Progenitor cell of endocrine pancreas (in vitro differentiated cells): ENCODE measurements around the gene KRTAP9-2. TPM values are rescaled to one million over a fixed set of nuclear protein-coding genes. Genes with fewer than 3 reads are reported as not detected.
"Not testable (repeated sequence)": the region's sequence is repeated elsewhere in the genome, so short reads cannot be mapped to it uniquely, and the experiment has no call there.

ENCODE experiments used
- DNase-seq: peaks from one replicate; pipeline ENCODE4 v3.0.0; 2021; ENCODE audit warnings: low spot score; ENCODE audit not compliant: unreplicated experiment
- H3K27ac Mint-ChIP-seq: 2 replicates; pipeline ENCODE4 v1.8.0; 2021; ENCODE audit warnings: mild to moderate bottlenecking, moderate library complexity, mixed read lengths
- H3K27me3 Mint-ChIP-seq: 2 replicates; pipeline ENCODE4 v1.8.0; 2021; ENCODE audit warnings: mixed read lengths
- H3K36me3 Mint-ChIP-seq: 2 replicates; pipeline ENCODE4 v1.8.0; 2022; ENCODE audit warnings: mixed read lengths; ENCODE audit not compliant: insufficient read depth
- H3K4me1 Mint-ChIP-seq: 2 replicates; pipeline ENCODE4 v1.8.0; 2021; ENCODE audit warnings: low read depth, mixed read lengths
- H3K4me3 Mint-ChIP-seq: 2 replicates; pipeline ENCODE4 v1.8.0; 2021; ENCODE audit warnings: low read depth, mild to moderate bottlenecking, moderate library complexity, mixed read lengths
- H3K9me3 Mint-ChIP-seq: 2 replicates; pipeline ENCODE4 v1.8.0; 2021; ENCODE audit warnings: low read depth, mixed read lengths
- CTCF ChIP-seq: fragments of 200-600 bp; sonication (generic); IDR thresholded peaks from one replicate; pipeline ENCODE4 v1.5.0; 2021; ENCODE audit warnings: antibody characterized with exemption, mild to moderate bottlenecking; ENCODE audit not compliant: unreplicated experiment
- long read RNA-seq: library from polyadenylated mRNA; unstranded; transcript quantifications from one replicate; pipeline ENCODE4 v2.0.0, GENCODE V29; 2020
- total RNA-seq: library from RNA; stranded (reverse); gene quantifications from 2 replicates; pipeline ENCODE4 v1.2.1, GENCODE V29; 2021

KRTAP9-2 gene, protein sequence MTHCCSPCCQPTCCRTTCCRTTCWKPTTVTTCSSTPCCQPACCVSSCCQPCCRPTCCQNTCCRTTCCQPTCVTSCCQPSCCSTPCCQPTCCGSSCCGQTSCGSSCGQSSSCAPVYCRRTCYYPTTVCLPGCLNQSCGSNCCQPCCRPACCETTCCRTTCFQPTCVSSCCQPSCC
- not detected in 2 replicates for total RNA-seq
- long read RNA-seq: 0 reads

- H3K36me3 Mint-ChIP-seq, H3K4me3 Mint-ChIP-seq, H3K27ac Mint-ChIP-seq, H3K9me3 Mint-ChIP-seq, H3K4me1 Mint-ChIP-seq, DNase-seq: not testable (repeated sequence)
- H3K27me3 Mint-ChIP-seq: peaks cover 20% of the 10 kb centered on the region
Measured at GRCh38 chr17:41226598-41227095, at the start of gene KRTAP9-2. TSS of gene KRTAP9-2 (plus strand) at chr17:41226648. CDS start at chr17:41226655, 7 bp downstream.

GRCh38 chr17:41176744-41177387 is 49.6 kb upstream of the KRTAP9-2 start:
- H3K36me3 Mint-ChIP-seq: no peaks in the 10 kb centered on the region
- peaks cover 28% of the 10 kb centered on the region for H3K27me3 Mint-ChIP-seq
- no peaks in the 10 kb centered on the region for H3K4me1 Mint-ChIP-seq
- no peaks in the 10 kb centered on the region for H3K9me3 Mint-ChIP-seq
- no peak for TF ChIP-seq CTCF
- H3K27ac Mint-ChIP-seq: no peak overlapping the region
- H3K4me3 Mint-ChIP-seq: no peak overlapping the region
- no peak for DNase-seq

- no peaks in the 10 kb centered on the region for H3K9me3 Mint-ChIP-seq
- no peak within 1 kb of the TSS for H3K4me3 Mint-ChIP-seq
- H3K27ac Mint-ChIP-seq: no peak within 1 kb of the TSS
- H3K36me3 Mint-ChIP-seq: no peaks in the 10 kb centered on the region
- H3K27me3 Mint-ChIP-seq: peaks cover 26% of the 10 kb centered on the region
- DNase-seq: no peak
- no peak for TF ChIP-seq CTCF
- H3K4me1 Mint-ChIP-seq: peaks cover 3% of the 10 kb centered on the region
Measured at GRCh38 chr17:41177727-41178271, 48.6 kb upstream of the KRTAP9-2 start, which contains the start of gene KRTAP4-2. TSS of gene KRTAP4-2 (minus strand) at chr17:41178221. CDS start at chr17:41178164, 57 bp downstream.

GRCh38 chr17:41178341-41178740 is 48.1 kb upstream of the KRTAP9-2 start:
- Mint-ChIP-seq H3K36me3 (no peaks in the 10 kb centered on the region), H3K27me3 (peaks cover 26% of the 10 kb centered on the region), H3K9me3 (no peaks in the 10 kb centered on the region), H3K4me3 (no peak overlapping the region), H3K4me1 (peaks cover 4% of the 10 kb centered on the region), H3K27ac (no peak overlapping the region)
- TF ChIP-seq CTCF: no peak
- no peak for DNase-seq

GRCh38 chr17:41178843-41179616 is 47.4 kb upstream of the KRTAP9-2 start:
- H3K4me3 Mint-ChIP-seq: no peak overlapping the region
- no peak overlapping the region for H3K27ac Mint-ChIP-seq
- H3K9me3 Mint-ChIP-seq: no peaks in the 10 kb centered on the region
- H3K36me3 Mint-ChIP-seq: no peaks in the 10 kb centered on the region
- peaks cover 6% of the 10 kb centered on the region for H3K4me1 Mint-ChIP-seq
- peaks cover 27% of the 10 kb centered on the region for H3K27me3 Mint-ChIP-seq
- DNase-seq: no peak
- TF ChIP-seq CTCF: no peak
